Vagina (tissue), 2 donors: ENCODE results near the gene OGG1. TPM values are rescaled to one million over a fixed set of nuclear protein-coding genes. Genes with fewer than 3 reads are reported as not detected.
"Not testable (repeated sequence)": the region's sequence is repeated elsewhere in the genome, so short reads cannot be mapped to it uniquely, and the experiment has no call there.

Source experiments
- DNase-seq, 2 donors: peaks; one replicate each; pipeline ENCODE4 v3.0.0-alpha.2; 2017; ENCODE audit errors: extremely low spot score in 2 of 2
- H3K27ac ChIP-seq: fragments of 200-600 bp; sonication (generic); one replicate; pipeline ENCODE4 v1.5.1; 2019
- H3K27me3 ChIP-seq: fragments of 200-600 bp; sonication (generic); one replicate; pipeline ENCODE4 v1.5.1; 2019
- H3K36me3 ChIP-seq, 2 donors: fragments of 200-600 bp; sonication (generic); one replicate each; pipeline ENCODE4 v1.5.1; 2017 to 2019
- H3K4me1 ChIP-seq: fragments of 200-600 bp; sonication (generic); one replicate; pipeline ENCODE4 v1.5.1; 2019
- H3K4me3 ChIP-seq, 2 donors: fragments of 200-600 bp; sonication (generic); 1 replicate in 1 of 2; 2 replicates in 1 of 2; pipeline ENCODE4 v1.5.1; 2016 to 2019
- H3K9me3 ChIP-seq: fragments of 200-600 bp; sonication (generic); one replicate; pipeline ENCODE4 v1.5.1; 2019
- CTCF ChIP-seq, 3 experiments: fragments of 450-650 bp in 2 of 3; fragments of 200-600 bp in 1 of 3; sonication (generic) in 1 of 3; IDR thresholded peaks; one replicate each; pipeline ENCODE4 v1.5.1; 2017 to 2019; ENCODE audit warnings: antibody characterized with exemption in 3 of 3, mild to moderate bottlenecking in 2 of 3, moderate library complexity in 2 of 3
- POLR2A ChIP-seq, 2 donors: fragments of 450-650 bp; IDR thresholded peaks; one replicate each; pipeline ENCODE4 v1.6.1; 2017; ENCODE audit warnings: antibody characterized with exemption in 2 of 2, mild to moderate bottlenecking in 2 of 2, moderate library complexity in 2 of 2
- POLR2AphosphoS5 ChIP-seq, 2 donors: sonication (generic); formaldehyde crosslinking; IDR thresholded peaks; one replicate each; pipeline ENCODE4 v1.9.0; 2017; ENCODE audit warnings: antibody characterized with exemption in 2 of 2, mild to moderate bottlenecking in 2 of 2, low read depth in 1 of 2; ENCODE audit not compliant: insufficient read depth in 1 of 2
- intact Hi-C: fragments of 100-400 bp; cut with DNase I; formaldehyde crosslinking; loops from one replicate; pipeline ENCODE4 v1.15.1; 2023
- total RNA-seq: library from RNA; depleted of rRNA; stranded (reverse); fragments of >200 nt; gene quantifications from one replicate; pipeline ENCODE4 v1.2.3, GENCODE V29; 2016

Gene OGG1
- total RNA-seq, 1 donor from 2014 or later, result 51.6 TPM

- DNase-seq, result peak in 1 of 2 donors; percentile 94
- H3K27me3 ChIP-seq, result no peaks in the 10 kb centered on the region
- intact Hi-C loops, result no loop called here
- H3K9me3 ChIP-seq, result no peaks in the 10 kb centered on the region
- H3K36me3 ChIP-seq, result no peaks in the 10 kb centered on the region
- TF ChIP-seq CTCF (IDR thresholded peaks at IDR 0.05) (no peak), POLR2A (IDR thresholded peaks at IDR 0.05) (no peak), POLR2AphosphoS5 (IDR thresholded peaks at IDR 0.05; ENCODE audit: insufficient read depth in 1 of 2, low read depth in 1 of 2) (peak in 1 of 2 donors; percentile 4)
- peak overlapping the region; percentile 96 for H3K27ac ChIP-seq
- peaks cover 38% of the 10 kb centered on the region for H3K4me1 ChIP-seq
- H3K4me3 ChIP-seq, result peak overlapping the region; percentile 64 to 74
Observed at GRCh38 chr3:9770276-9770812, 20.6 kb downstream of the OGG1 start.

GRCh38 chr3:9771007-9771406 lies 21.3 kb downstream of the OGG1 start:
- H3K36me3 ChIP-seq, H3K9me3 ChIP-seq, DNase-seq, H3K4me3 ChIP-seq, intact Hi-C loops, H3K27me3 ChIP-seq: not testable (repeated sequence)
- Histone ChIP-seq H3K27ac (peak overlapping the region; percentile 96), H3K4me1 (peaks cover 38% of the 10 kb centered on the region)

DNA sequence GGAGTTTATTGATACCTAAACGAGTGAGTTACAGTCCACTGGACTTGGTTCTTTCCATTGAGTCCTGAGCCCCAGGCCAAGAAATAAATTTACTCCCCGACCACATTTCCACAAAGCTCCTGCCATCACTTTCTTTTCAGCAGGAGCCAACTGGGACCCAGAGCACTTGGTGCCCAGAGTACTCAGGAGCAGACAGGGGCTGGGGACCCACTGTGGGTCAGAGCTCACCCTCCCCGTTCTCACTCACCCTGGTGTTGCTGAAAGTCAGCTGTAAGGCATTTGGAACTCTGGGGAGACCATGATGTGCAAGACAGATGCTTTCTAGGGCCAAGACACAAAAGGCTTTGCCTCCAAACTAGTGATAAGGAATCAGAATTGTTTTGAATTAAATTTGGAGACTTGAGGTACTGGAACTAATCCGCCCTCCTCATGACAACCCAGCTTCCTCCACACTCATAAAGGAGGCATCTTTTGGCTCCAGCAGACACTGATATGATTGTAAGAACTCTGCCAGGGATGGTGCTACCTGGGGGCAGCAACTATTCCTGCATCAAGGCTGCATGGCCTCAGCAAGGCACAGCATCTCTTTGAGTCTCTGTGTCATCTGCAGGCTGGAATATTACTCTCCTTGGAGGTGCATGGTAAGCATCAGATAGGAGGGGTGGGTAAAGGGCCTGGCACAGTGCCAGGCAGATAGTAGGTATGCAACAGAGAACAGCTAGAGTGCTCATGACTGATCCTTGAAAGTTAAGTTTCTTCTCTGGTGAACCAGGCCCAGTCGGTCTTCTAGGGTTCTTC lies 27.3 kb downstream of the OGG1 start:
- Histone ChIP-seq H3K9me3 (no peaks in the 10 kb centered on the region), H3K27me3 (no peaks in the 10 kb centered on the region), H3K4me1 (no peaks in the 10 kb centered on the region), H3K36me3 (peaks cover 0 to 2% of the 10 kb centered on the region in 2 donors), H3K27ac (no peak overlapping the region), H3K4me3 (no peak overlapping the region)
- TF ChIP-seq CTCF (IDR thresholded peaks at IDR 0.05) (no peak), POLR2AphosphoS5 (IDR thresholded peaks at IDR 0.05; ENCODE audit: insufficient read depth in 1 of 2, low read depth in 1 of 2) (no peak), POLR2A (IDR thresholded peaks at IDR 0.05) (no peak)
- intact Hi-C loops, result no loop called here
- no peak for DNase-seq

DNA sequence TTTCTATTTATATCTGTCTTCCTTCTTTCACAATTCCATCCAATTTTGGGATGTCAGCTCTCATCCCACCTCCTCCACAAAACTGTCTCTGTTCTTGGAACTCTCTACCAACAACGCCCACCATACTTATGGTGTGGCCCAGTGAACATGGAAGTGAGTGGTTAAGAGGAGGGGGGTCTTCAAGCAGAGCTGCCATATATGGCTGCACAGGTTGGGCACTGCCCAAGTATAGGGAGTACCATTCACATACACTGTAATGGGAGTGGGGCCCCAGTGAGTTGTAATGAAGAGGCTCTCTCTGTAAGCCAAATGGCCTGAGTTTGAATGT lies 27.9 kb downstream of the OGG1 start:
- TF ChIP-seq POLR2A (IDR thresholded peaks at IDR 0.05), result no peak
- no peak for TF ChIP-seq POLR2AphosphoS5 (IDR thresholded peaks at IDR 0.05; ENCODE audit: insufficient read depth in 1 of 2, low read depth in 1 of 2)
- no peak for TF ChIP-seq CTCF (IDR thresholded peaks at IDR 0.05)
- H3K36me3 ChIP-seq, result peaks cover 0 to 2% of the 10 kb centered on the region in 2 donors
- intact Hi-C loops, result no loop called here
- no peak for DNase-seq
- H3K27ac ChIP-seq, result no peak overlapping the region
- no peaks in the 10 kb centered on the region for H3K27me3 ChIP-seq
- no peaks in the 10 kb centered on the region for H3K4me1 ChIP-seq
- H3K9me3 ChIP-seq, result no peaks in the 10 kb centered on the region
- H3K4me3 ChIP-seq, result no peak overlapping the region

- intact Hi-C loops, result no loop called here
- Histone ChIP-seq H3K9me3 (no peaks in the 10 kb centered on the region), H3K4me1 (no peaks in the 10 kb centered on the region), H3K27ac (no peak overlapping the region), H3K36me3 (peaks cover 2 to 3% of the 10 kb centered on the region in 2 donors), H3K4me3 (no peak overlapping the region), H3K27me3 (no peaks in the 10 kb centered on the region)
- TF ChIP-seq CTCF (IDR thresholded peaks at IDR 0.05) (no peak), POLR2A (IDR thresholded peaks at IDR 0.05) (no peak), POLR2AphosphoS5 (IDR thresholded peaks at IDR 0.05; ENCODE audit: insufficient read depth in 1 of 2, low read depth in 1 of 2) (no peak)
- DNase-seq, result no peak
Observed at GRCh38 chr3:9778143-9779074, 28.7 kb downstream of the OGG1 start.
